Stimulated activated memory B cell treated with anti-CD40 and anti-IgM and Interleukin-4, amounts not matched to agents 10 μg/mL and 1 μg/mL and 100 μg/mL, for 72 hours (primary cell): ENCODE data around the gene LRCH1.

Experiments
- ATAC-seq: fragments of 150-1000 bp; cut with Tn5 transposase; 2 replicates; pipeline ENCODE4 v1.10.0; 2021
- H3K27ac Mint-ChIP-seq: one replicate; pipeline ENCODE4 v1.8.0; 2022; ENCODE audit warnings: mild to moderate bottlenecking, mixed read lengths
- H3K27me3 Mint-ChIP-seq: one replicate; pipeline ENCODE4 v1.8.0; 2022; ENCODE audit warnings: mixed read lengths
- H3K36me3 Mint-ChIP-seq: one replicate; pipeline ENCODE4 v1.8.0; 2022; ENCODE audit warnings: mixed read lengths
- H3K4me1 Mint-ChIP-seq: one replicate; pipeline ENCODE4 v1.8.0; 2022; ENCODE audit warnings: mixed read lengths
- H3K4me3 Mint-ChIP-seq: one replicate; pipeline ENCODE4 v1.8.0; 2022; ENCODE audit warnings: mild to moderate bottlenecking, moderate library complexity, mixed read lengths
- H3K9me3 Mint-ChIP-seq: one replicate; pipeline ENCODE4 v1.8.0; 2022; ENCODE audit warnings: mixed read lengths

LRCH1 gene

GRCh38 chr13:46587807-46588418, 34.9 kb downstream of the LRCH1 start:
- Mint-ChIP-seq H3K27me3 (no peaks in the 10 kb centered on the region), H3K4me3 (peak overlapping the region; percentile 61), H3K36me3 (no peaks in the 10 kb centered on the region), H3K9me3 (no peaks in the 10 kb centered on the region), H3K4me1 (peaks cover 78% of the 10 kb centered on the region), H3K27ac (peak overlapping the region; percentile 87)
- ATAC-seq, result peak; percentile 84

- Mint-ChIP-seq H3K4me1 (peaks cover 86% of the 10 kb centered on the region), H3K4me3 (no peak overlapping the region), H3K27me3 (no peaks in the 10 kb centered on the region), H3K36me3 (no peaks in the 10 kb centered on the region), H3K9me3 (no peaks in the 10 kb centered on the region), H3K27ac (peak overlapping the region; percentile 66)
- ATAC-seq, result no peak
These were observed 39.4 kb downstream of the LRCH1 start for GRCh38 chr13:46592385-46592784.

- Mint-ChIP-seq H3K27ac (peak overlapping the region; percentile 66), H3K4me1 (peaks cover 88% of the 10 kb centered on the region), H3K36me3 (no peaks in the 10 kb centered on the region), H3K9me3 (no peaks in the 10 kb centered on the region), H3K27me3 (no peaks in the 10 kb centered on the region), H3K4me3 (peak overlapping the region; percentile 15)
- peak; percentile 77 for ATAC-seq
These were observed 40.4 kb downstream of the LRCH1 start for GRCh38 chr13:46593398-46593797.

GRCh38 chr13:46594374-46595078, 41.6 kb downstream of the LRCH1 start:
- peaks cover 92% of the 10 kb centered on the region for H3K4me1 Mint-ChIP-seq
- no peak overlapping the region for H3K4me3 Mint-ChIP-seq
- no peaks in the 10 kb centered on the region for H3K9me3 Mint-ChIP-seq
- no peak for ATAC-seq
- H3K27me3 Mint-ChIP-seq, result no peaks in the 10 kb centered on the region
- H3K36me3 Mint-ChIP-seq, result no peaks in the 10 kb centered on the region
- peak overlapping the region; percentile 69 for H3K27ac Mint-ChIP-seq

- no peaks in the 10 kb centered on the region for H3K27me3 Mint-ChIP-seq
- ATAC-seq, result peak; percentile 85
These were observed 42.3 kb downstream of the LRCH1 start for GRCh38 chr13:46595136-46595884.

GRCh38 chr13:46595885-46596275, 42.9 kb downstream of the LRCH1 start:
- Mint-ChIP-seq H3K4me1 (peaks cover 80% of the 10 kb centered on the region), H3K4me3 (peak overlapping the region; percentile 36), H3K36me3 (no peaks in the 10 kb centered on the region), H3K9me3 (no peaks in the 10 kb centered on the region), H3K27ac (peak overlapping the region; percentile 69), H3K27me3 (no peaks in the 10 kb centered on the region)
- ATAC-seq, result no peak

More at GRCh38 chr13:46595136-46595884, 42.3 kb downstream of the LRCH1 start:
- no peaks in the 10 kb centered on the region for H3K9me3 Mint-ChIP-seq
- peak overlapping the region; percentile 69 for H3K27ac Mint-ChIP-seq
- peak overlapping the region; percentile 36 for H3K4me3 Mint-ChIP-seq
- peaks cover 84% of the 10 kb centered on the region for H3K4me1 Mint-ChIP-seq
- H3K36me3 Mint-ChIP-seq, result no peaks in the 10 kb centered on the region

GRCh38 chr13:46596466-46596865, 43.5 kb downstream of the LRCH1 start:
- Mint-ChIP-seq H3K36me3 (no peaks in the 10 kb centered on the region), H3K4me1 (peaks cover 83% of the 10 kb centered on the region), H3K27ac (peak overlapping the region; percentile 69)

GRCh38 chr13:46598140-46598819, 45.3 kb downstream of the LRCH1 start:
- Mint-ChIP-seq H3K36me3 (no peaks in the 10 kb centered on the region), H3K4me3 (peak overlapping the region; percentile 18), H3K27me3 (no peaks in the 10 kb centered on the region), H3K9me3 (no peaks in the 10 kb centered on the region), H3K27ac (peak overlapping the region; percentile 83), H3K4me1 (peaks cover 84% of the 10 kb centered on the region)
- peak; percentile 62 for ATAC-seq

More at GRCh38 chr13:46596466-46596865, 43.5 kb downstream of the LRCH1 start:
- no peak overlapping the region for H3K4me3 Mint-ChIP-seq
- H3K27me3 Mint-ChIP-seq, result no peaks in the 10 kb centered on the region
- no peak for ATAC-seq
- H3K9me3 Mint-ChIP-seq, result no peaks in the 10 kb centered on the region

GRCh38 chr13:46598820-46599180, 45.8 kb downstream of the LRCH1 start:
- peaks cover 82% of the 10 kb centered on the region for H3K4me1 Mint-ChIP-seq
- peak overlapping the region; percentile 49 for H3K4me3 Mint-ChIP-seq
- peak; percentile 24 for ATAC-seq
- no peaks in the 10 kb centered on the region for H3K9me3 Mint-ChIP-seq
- peak overlapping the region; percentile 83 for H3K27ac Mint-ChIP-seq
- no peaks in the 10 kb centered on the region for H3K36me3 Mint-ChIP-seq
- H3K27me3 Mint-ChIP-seq, result no peaks in the 10 kb centered on the region

- Mint-ChIP-seq H3K4me1 (peaks cover 69% of the 10 kb centered on the region), H3K9me3 (no peaks in the 10 kb centered on the region), H3K36me3 (no peaks in the 10 kb centered on the region), H3K27me3 (no peaks in the 10 kb centered on the region), H3K4me3 (no peak overlapping the region), H3K27ac (no peak overlapping the region)
- no peak for ATAC-seq
These were observed 48.0 kb downstream of the LRCH1 start for GRCh38 chr13:46600943-46601311.

- no peak for ATAC-seq
- Mint-ChIP-seq H3K27ac (peak overlapping the region; percentile 22), H3K9me3 (no peaks in the 10 kb centered on the region), H3K27me3 (no peaks in the 10 kb centered on the region), H3K4me1 (peaks cover 72% of the 10 kb centered on the region), H3K36me3 (no peaks in the 10 kb centered on the region), H3K4me3 (no peak overlapping the region)
These were observed 49.6 kb downstream of the LRCH1 start for GRCh38 chr13:46602531-46602930.

GRCh38 chr13:46603165-46603603, 50.2 kb downstream of the LRCH1 start:
- H3K4me3 Mint-ChIP-seq, result no peak overlapping the region

GRCh38 chr13:46604226-46604990, 51.4 kb downstream of the LRCH1 start:
- Mint-ChIP-seq H3K4me1 (peaks cover 62% of the 10 kb centered on the region), H3K9me3 (no peaks in the 10 kb centered on the region), H3K27me3 (no peaks in the 10 kb centered on the region), H3K4me3 (no peak overlapping the region), H3K27ac (no peak overlapping the region), H3K36me3 (no peaks in the 10 kb centered on the region)
- ATAC-seq, result no peak

More at GRCh38 chr13:46603165-46603603, 50.2 kb downstream of the LRCH1 start:
- H3K4me1 Mint-ChIP-seq, result peaks cover 72% of the 10 kb centered on the region
- H3K36me3 Mint-ChIP-seq, result no peaks in the 10 kb centered on the region
- peak overlapping the region; percentile 22 for H3K27ac Mint-ChIP-seq
- no peaks in the 10 kb centered on the region for H3K27me3 Mint-ChIP-seq
- no peaks in the 10 kb centered on the region for H3K9me3 Mint-ChIP-seq
- no peak for ATAC-seq

GRCh38 chr13:46605076-46605824, 52.3 kb downstream of the LRCH1 start:
- Mint-ChIP-seq H3K9me3 (no peaks in the 10 kb centered on the region), H3K4me1 (peaks cover 68% of the 10 kb centered on the region), H3K27ac (peak overlapping the region; percentile 92), H3K36me3 (no peaks in the 10 kb centered on the region), H3K4me3 (no peak overlapping the region), H3K27me3 (no peaks in the 10 kb centered on the region)
- ATAC-seq, result no peak
